ENCODE measurements around the gene CLDN9. TPM values are rescaled to one million over a fixed set of nuclear protein-coding genes. Genes with fewer than 3 reads are reported as not detected.
"Not testable (repeated sequence)": the region's sequence is repeated elsewhere in the genome, so short reads cannot be mapped to it uniquely, and the experiment has no call there.

The CLDN9 gene
- total RNA-seq, 1 donor from 2014 or later, result 0.42 TPM

GRCh38 chr16:3054965-3055733, 42.4 kb downstream of the CLDN9 start:
- no peak for DNase-seq (ENCODE audit: low spot score)

GRCh38 chr16:3055734-3056115, 43.0 kb downstream of the CLDN9 start:
- not testable (repeated sequence) for DNase-seq (ENCODE audit: low spot score)

GRCh38 chr16:3056336-3057180, 43.8 kb downstream of the CLDN9 start:
- no peak for DNase-seq (ENCODE audit: low spot score)

- DNase-seq (ENCODE audit: low spot score), result no peak
Measured at GRCh38 chr16:3057181-3058138, 44.7 kb downstream of the CLDN9 start.

GRCh38 chr16:3058139-3059030, 45.7 kb downstream of the CLDN9 start:
- DNase-seq (ENCODE audit: low spot score), result peak; percentile 72

GRCh38 chr16:3059041-3059722, 46.5 kb downstream of the CLDN9 start:
- DNase-seq (ENCODE audit: low spot score), result peak; percentile 86

GRCh38 chr16:3059723-3060242, 47.1 kb downstream of the CLDN9 start:
- DNase-seq (ENCODE audit: low spot score), result no peak

GRCh38 chr16:3060339-3061127, 47.8 kb downstream of the CLDN9 start:
- no peak for DNase-seq (ENCODE audit: low spot score)

- DNase-seq (ENCODE audit: low spot score), result no peak
Measured at GRCh38 chr16:3062553-3062952, 49.8 kb downstream of the CLDN9 start.

- no peak for DNase-seq (ENCODE audit: low spot score)
Measured at GRCh38 chr16:3063625-3064386, 51.1 kb downstream of the CLDN9 start.

Other genes starting within 250 kb of the CLDN9 start
- 274 TPM for gene ELOB, start 235.6 kb upstream of the CLDN9 start, total RNA-seq
- not detected for gene PRSS33, start 225.4 kb upstream of the CLDN9 start, total RNA-seq
- gene PRSS41, start 214.5 kb upstream of the CLDN9 start, total RNA-seq, result not detected
- gene PRSS21, start 195.7 kb upstream of the CLDN9 start, total RNA-seq, result 1.3 TPM
- gene ZG16B, start 182.6 kb upstream of the CLDN9 start, total RNA-seq, result 31.8 TPM
- 41.2 TPM for gene PRSS22, start 154.8 kb upstream of the CLDN9 start, total RNA-seq
- gene FLYWCH2, start 129.7 kb upstream of the CLDN9 start, total RNA-seq, result 23.5 TPM
- gene FLYWCH1, start 101.0 kb upstream of the CLDN9 start, total RNA-seq, result 39.6 TPM
- not detected for gene KREMEN2, start 48.6 kb upstream of the CLDN9 start, total RNA-seq
- 4.5 TPM for gene PAQR4, start 43.6 kb upstream of the CLDN9 start, total RNA-seq
- 2.2 TPM for gene PKMYT1, start 32.5 kb upstream of the CLDN9 start, total RNA-seq
- gene CLDN6, start 5.3 kb downstream of the CLDN9 start, total RNA-seq, result not detected
- 27.7 TPM for gene TNFRSF12A, start 7.4 kb downstream of the CLDN9 start, total RNA-seq
- gene HCFC1R1, start 11.0 kb downstream of the CLDN9 start, total RNA-seq, result 46.3 TPM
- 29.8 TPM for gene THOC6, start 11.1 kb downstream of the CLDN9 start, total RNA-seq
- 94.3 TPM for gene BICDL2, start 24.0 kb downstream of the CLDN9 start, total RNA-seq
- gene MMP25, start 33.6 kb downstream of the CLDN9 start, total RNA-seq, result 0.78 TPM
- 13.7 TPM for gene IL32, start 52.7 kb downstream of the CLDN9 start, total RNA-seq
- gene ZSCAN10, start 86.4 kb downstream of the CLDN9 start, total RNA-seq, result not detected
- 8.2 TPM for gene ZNF205, start 99.7 kb downstream of the CLDN9 start, total RNA-seq
- 12.6 TPM for gene ZNF213, start 122.1 kb downstream of the CLDN9 start, total RNA-seq
- not detected for gene OR1F1, start 175.3 kb downstream of the CLDN9 start, total RNA-seq
- gene ZNF200, start 222.2 kb downstream of the CLDN9 start, total RNA-seq, result 7.8 TPM
- 1.8 TPM for gene MEFV, start 243.7 kb downstream of the CLDN9 start, total RNA-seq